Left forelimb (tissue), 1 donor: Measurements from ENCODE around the gene RHOH.
"Not testable (repeated sequence)": the region's sequence is repeated elsewhere in the genome, so short reads cannot be mapped to it uniquely, and the experiment has no call there.

Source experiments
- DNase-seq: peaks from one replicate; pipeline ENCODE4 v3.0.0-alpha.2; 2018; ENCODE audit warnings: low spot score

The RHOH gene

DNA sequence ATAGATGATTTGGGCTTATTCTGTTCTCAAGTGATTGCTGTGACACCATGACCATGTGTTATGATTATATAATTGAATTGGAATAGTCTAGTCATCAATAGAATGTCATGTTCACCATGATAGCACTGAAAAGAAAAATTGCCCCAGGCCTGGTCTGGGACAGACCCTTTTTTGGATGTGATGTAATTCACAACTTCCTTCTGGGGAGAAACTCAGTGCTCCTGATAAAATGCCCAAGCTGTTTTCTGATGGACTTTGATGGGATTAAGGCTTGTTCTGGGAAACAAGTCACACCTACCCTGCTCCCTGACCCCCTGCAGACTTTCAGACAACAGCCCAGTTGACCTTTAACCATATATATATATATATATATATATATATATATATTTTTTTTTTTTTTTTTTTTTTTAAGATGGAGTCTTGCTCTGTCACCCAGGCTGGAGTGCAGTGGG lies 65.3 kb downstream of the RHOH start:
- DNase-seq = no peak

DNA sequence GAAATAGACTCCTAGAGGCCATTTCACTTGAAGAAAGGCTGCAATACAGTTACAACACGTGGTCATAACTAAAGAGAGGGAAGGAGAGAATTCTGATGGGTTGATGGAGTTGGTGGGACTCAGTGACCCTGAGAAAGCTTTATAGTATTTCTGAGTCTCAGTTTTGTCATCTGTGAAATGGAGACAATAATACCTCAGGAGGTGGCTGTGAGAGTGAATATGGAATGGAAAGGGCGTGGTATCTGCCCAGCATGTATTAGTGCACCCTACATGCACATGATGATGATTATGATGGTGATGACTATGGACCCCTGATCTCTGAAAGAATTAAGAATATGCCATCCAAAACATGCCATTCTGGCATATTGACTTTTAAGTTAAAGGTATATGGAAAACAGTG lies 66.0 kb downstream of the RHOH start:
- no peak for DNase-seq

DNA sequence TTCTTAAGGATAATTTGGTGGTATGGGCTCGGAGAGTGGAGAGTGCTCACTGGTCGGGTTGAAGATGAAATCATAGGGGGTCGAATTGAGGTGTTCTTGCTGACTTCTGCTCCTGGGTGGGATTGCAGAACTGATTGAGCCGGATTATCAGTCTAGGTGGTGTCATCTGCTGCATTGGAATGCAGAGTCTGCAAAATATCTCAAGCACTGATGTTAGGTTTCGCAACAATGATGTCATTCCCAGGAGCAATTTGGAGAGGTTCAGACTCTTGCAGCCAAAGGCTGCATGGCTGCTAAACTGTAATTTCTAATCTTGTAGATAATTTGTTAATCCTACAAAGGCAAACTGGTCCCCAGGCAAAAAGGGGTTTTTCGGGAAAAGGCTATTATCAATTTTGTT lies 67.7 kb downstream of the RHOH start:
- DNase-seq = no peak

DNA sequence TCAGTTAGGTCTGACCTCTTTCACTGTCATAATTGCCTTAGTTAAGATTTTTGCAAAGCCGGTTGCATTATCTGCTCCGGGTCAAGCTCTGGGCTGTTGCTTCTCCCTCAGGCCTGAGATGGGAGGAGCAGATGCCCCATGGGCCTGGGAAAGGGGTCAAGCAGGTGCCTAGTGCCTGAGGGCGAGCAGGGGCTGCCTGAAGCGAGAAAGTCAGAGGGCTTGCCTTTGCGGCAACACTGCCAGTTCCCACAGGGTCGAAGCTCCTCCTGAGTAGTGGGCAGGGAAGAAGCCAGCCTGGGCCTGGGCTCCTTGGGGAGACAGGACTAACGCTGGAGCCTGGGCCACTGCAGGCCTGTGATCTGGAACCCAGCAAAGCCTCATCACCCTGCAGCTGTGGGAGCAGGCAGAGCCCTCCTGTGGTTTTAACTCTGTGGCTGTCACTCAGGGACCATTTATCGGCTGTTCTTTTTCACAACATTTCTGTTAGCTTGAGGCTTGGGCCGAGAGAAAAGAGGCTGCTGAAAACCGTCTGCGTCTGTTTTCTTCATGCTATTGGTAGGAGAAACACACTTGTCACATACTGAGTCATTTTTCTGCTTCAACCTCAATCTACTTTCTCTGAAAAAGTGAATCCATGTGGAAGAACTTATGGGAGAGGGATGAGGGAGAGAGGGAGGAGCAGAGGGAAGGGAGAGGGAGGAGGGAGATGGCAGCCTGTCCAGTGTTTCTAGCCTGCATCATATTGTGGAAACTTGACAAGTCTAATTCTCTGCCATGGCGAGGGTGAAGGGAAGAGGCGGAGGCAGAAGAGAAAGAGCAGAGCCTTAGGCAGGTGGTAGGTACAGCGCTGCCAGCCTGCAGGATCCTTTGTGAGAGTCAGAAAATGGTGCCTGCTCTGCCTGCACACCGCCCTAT lies 68.4 kb downstream of the RHOH start:
- DNase-seq = no peak

DNA sequence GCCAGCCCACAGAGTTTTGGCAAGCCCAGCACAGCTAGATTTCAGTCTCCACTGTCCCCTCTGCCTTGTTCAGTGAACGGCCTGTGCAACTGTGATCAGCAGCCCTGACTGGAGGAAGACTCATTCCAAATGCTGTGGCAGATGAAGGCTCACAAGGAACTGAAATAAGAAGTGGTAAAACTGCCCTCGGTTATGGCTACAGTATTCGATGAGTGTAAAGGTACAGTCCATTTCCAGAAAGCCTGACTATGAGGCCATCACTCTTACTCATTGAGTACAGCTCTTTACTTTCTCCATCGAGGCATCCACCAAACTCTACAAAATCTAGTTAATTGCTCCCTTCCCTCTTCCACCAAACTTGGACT lies 69.1 kb downstream of the RHOH start:
- DNase-seq = no peak

DNA sequence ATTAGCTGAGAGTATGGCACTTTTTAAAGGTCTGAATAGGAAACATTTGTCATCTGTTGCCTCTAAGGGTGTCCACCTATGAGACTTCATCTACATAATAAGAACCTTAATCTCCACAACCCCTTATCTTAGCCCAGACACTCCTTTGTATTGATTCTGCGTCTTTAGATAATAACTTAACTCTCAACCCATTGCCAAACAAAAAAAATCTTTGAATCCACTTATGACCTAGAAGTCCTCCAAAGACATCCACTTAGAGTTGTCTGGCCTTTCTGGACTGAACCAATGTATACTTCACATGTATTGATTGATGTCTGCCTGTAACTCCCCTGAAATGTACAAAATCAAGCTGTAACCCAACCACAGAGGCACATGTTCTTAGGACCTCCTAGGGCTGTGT lies 72.3 kb downstream of the RHOH start:
- DNase-seq = no peak

DNA sequence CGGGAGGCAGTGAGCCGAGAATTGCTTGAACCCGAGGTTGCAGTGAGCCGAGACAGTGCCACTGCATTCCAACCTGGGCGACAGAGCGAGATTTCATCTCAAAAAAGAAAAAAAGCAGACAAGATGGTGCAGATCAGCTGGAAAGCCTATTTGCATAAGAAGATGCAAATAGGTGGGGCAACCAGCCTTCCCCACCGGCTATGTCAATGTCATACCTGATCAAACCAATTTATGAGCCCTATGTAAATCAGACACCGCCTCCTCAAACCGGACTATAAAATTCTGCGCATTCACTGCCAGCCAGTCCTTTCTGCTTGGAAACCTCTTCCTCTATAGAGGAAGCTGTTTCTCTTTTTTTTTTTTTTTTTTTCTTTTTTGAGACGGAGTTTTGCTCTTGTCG lies 73.8 kb downstream of the RHOH start:
- DNase-seq = no peak

DNA sequence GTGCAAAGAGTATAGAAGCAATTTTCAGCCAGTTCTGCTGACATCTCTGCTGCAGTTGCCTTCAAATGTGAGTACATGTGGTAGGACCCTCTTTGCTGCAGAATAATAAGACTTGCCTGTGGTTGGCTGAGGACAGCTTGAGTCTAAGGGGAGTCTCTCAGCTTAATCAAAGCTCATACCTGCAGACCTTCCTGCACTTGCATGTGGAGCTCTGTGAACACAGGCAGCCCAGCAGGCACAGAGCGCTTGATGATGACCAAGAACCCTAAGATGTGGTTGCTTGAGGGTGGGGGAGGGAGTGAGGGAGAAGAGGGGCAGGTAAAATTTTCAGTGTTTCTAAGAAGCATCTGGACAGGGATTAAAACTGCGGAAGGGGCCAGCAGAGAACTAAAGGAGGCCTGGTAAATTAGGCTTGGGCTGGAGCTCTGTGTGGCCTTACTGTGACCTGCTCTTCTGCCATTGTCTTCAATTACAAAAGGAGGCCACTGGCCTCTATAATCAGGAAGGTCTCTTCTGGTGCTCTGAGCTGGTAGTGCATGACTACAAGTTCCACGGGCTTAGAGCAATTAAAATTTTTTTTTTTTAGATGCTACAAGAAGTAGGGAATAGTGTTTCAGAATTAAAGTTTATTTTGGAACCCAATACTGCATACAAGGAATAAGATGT lies 78.4 kb downstream of the RHOH start:
- DNase-seq = no peak

DNA sequence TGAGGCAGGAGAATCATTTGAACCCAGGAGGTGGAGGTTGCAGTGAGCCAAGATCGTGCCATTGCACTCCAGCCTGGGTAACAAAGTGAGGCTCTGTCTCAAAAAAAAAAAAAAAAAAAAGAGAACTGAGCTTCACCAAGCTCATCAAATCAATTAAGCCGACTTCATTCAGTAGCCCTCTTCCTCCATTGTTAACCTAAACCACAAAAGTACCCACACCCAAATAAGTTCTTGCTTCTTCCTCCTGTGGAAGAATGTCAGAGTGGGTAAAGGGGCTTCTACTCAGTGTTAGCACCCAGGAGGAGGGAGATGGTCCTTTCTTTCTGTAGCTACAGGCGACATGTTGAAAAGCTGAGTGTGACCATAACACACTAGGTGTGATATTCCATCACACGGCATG lies 79.7 kb downstream of the RHOH start:
- DNase-seq = no peak

DNA sequence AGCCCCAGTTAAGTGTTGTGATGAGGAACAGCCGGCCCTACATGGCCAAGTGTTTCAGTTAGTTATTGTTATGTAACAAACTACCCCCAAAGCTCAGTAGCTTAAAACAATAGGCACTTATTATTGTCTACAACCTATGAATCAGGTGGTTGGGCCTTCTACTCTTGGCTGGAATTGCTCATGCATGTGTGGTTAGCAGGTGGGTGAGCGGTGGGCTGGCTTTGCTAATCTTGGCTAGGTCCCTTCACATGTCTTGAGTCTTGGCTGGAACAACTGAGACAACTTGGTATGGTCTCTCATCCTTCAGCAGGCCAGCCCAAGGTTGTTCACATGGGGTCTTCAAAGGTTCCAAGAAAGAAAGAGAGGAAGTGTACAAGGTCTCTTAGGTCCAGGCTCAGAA lies 83.8 kb downstream of the RHOH start:
- no peak for DNase-seq

DNA sequence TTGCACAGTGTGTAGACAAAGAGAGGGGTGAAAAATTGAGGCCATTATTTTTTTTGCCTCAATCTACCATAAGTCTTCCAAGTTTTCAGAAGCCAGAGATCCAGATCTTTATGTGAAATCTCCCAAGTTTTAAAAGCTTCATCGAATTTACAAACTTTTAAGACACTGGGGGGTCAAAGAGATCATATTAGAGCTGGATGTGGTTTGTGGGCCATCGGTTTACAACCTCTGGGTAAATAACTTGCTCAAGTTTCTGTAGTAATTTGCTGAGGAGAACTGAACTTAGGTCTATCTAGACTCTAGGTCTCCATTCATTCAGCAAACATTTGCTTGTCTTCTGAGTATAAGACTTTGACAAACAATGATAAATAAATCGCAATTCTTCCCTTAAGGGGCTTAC lies 84.3 kb downstream of the RHOH start:
- no peak for DNase-seq

DNA sequence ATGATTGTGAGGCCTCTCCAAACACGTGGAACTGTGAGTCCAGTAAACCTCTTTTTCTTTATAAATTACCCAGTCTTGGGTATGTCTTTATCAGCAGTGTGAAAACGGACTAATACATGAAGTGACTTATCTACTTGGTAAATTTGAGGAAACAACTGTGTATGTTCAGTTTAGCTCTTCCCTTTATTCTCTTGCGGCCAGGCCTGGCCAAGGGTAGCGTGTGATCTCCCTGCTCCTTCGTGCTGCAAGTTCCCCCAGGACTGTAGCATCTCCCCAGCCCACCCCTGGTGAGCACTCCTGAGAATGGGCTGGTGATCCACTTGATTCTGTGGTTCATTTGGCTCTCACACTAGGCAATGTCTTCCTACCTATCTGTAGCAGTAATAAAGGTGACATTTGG lies 85.1 kb downstream of the RHOH start:
- no peak for DNase-seq

DNA sequence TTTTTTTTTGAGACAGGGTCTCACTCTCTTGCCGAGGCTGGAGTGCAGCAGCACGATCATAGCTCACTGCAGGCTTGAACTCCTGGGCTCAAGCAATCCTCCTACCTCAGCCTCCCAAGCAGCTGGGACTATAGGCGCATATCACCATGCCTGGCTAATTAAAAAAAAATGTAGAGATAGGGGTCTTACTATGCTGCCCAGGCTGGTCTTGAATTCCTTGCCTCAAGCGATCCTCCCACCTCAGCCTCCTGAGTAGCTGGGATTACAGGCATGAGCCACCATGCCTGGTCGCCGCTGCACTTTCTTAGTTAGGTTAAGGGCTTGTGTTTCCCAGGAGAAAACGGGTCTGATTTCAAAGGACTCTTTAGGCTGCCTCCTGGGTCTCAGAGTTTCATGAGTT lies 86.0 kb downstream of the RHOH start:
- not testable (repeated sequence) for DNase-seq

DNA sequence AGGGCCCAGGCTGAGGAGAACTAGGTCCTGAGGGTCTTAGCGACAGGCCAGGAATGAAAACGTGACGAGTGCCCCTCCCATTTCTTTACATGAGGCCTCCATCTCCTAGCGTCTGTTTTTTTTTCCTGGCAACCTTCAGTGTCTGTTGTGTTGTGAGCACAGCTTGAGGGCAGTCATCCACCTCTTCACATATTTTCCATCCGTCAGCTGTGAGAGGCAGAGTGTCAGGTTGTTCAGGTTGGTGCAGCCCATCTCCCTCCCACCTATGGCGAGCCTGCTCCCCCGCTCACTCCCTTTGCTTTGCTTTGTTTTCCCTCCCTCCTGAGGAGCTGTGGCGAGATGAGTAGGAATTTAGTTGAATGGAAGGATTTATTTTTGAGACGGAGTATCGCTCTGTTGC lies 86.6 kb downstream of the RHOH start:
- no peak for DNase-seq

DNA sequence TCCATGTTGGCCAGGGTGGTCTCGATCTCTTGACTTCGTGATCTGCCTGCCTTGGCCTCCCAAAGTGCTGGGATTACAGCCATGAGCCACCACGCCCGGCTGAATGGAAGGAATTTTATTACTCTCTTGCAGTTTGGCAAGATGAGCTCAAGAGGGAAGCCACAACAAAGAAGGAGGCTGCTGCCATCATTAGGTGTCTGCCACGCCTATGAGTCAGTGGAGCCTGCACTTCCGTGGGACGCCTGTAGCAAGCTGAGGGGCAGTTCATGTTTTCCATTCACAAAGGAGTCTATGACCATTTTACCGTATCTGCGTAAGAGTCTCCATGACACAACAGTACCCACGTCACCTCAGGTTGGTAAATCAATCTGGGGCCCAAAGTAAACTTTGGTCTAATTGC lies 87.1 kb downstream of the RHOH start:
- DNase-seq = no peak

DNA sequence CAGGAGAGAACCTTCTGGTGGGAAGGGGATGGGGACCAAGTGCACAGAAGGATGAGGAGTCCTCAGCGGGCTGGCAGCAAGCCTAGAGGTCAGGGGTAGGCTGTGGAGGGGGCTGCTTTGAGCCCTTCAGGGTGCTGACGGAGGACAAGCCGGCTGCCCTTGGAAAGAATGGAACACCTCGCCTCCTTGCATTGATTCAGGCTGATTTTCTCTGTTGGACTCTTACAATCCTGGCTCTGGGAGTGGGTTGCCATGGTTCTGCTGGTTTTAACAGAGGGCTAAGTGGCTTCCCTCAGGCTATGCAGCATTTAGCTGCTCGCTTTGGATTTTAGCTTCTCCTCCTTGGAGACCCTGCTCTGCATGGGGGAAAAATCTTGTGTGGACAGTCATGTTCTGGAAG lies 88.9 kb downstream of the RHOH start:
- DNase-seq = no peak

DNA sequence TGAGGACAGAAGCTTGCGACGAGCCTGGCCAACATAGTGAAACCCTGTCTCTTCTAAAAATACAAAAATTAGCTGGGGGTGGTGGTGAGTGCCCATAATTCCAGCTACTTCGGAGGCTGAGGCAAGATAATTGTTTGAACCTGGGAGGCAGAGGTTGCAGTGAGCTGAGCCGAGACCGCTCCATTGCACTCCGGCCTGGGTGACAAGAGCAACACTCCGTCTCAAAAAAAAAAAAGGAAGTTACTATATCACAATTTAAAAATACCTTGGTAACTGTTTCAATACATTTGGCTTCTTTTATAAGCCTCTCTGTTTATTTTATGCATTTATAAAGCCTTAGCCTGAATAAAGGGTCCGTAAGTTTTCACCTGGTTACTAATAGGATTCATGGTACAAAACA lies 91.7 kb downstream of the RHOH start:
- DNase-seq = no peak

DNA sequence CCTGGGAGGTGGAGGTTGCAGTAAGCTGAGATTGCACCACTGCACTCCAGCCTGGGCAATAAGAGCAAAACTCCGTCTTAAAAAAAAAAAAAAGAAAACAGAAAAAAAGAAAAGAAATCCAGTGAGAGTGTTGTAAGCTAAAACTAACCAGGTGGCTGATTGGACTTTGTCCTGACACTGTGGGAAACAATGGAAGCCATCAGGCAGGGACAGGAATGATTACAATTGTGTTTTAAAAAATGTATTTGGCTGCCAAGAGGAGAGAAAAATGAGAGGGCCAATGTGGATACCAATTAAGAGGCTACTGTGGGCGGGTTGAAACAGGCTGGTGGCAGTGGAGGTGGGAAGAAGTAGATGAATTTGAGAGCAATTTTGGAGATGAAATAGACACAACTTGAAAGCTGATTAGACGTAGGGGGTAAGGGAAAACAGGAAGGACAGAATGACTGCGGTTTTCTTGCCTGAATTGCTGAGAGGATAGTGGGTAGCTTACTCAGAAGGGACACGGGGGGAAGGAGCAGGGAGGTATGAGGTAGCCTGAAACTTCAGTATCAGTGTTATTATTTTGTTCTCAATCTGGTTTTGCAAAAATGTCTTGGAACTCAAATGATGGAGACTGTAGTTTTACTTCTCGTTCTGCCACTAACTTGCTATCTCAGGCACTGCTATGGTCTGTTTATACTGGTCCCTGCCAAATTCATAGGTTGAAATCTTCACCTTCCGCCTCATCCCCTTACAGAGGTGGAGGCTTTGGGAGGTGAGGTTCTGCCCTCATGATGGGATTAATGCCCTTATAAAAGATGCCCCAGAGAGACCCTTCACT lies 92.7 kb downstream of the RHOH start:
- DNase-seq = no peak

DNA sequence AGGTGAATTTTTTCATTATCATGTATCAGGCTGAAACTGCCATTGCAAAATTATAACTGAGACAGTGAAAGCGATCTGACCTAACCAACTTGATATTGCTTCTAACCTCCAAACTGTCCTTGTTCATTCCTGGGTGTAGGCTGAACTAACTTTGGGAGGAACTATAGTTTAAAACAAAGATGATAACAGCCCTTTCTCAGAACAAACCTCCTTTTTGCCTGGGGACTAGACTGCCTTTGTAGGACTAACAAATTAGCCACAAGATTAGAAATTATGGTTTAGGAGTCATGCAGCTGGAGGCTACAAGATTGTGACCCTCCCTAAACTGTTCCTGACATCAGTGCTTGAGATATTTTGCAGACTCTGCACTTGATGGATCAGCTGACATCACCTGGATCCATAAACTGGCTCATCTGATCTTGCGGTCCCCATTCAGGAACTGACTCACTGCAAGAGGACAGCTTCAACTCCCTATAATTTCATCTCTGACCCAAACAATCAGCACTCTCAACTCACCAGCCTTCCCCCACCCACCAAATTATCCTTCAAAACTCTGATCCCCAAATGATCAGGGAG lies 93.9 kb downstream of the RHOH start:
- not testable (repeated sequence) for DNase-seq

DNA sequence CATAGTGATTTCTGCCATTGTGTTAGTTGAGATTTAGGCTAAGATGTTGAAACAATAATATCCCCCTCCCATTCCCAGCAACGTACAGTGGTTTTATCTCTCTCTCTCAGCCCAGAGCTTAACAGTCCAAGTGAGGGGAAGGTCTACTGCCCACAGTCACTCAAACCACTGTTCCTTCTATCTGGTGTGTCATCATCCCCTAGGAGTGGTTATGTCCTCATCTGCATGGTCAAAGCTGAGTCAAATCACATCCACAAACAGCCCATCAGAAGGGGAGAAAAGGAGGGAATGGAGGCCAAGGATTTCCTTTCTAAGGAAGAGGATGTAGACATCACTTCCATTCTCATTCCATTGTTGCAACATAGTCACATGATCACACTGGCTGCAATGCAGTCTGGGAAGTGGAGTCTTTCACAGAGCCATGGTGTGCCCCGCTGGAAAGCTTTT lies 95.5 kb downstream of the RHOH start:
- DNase-seq = no peak

DNA sequence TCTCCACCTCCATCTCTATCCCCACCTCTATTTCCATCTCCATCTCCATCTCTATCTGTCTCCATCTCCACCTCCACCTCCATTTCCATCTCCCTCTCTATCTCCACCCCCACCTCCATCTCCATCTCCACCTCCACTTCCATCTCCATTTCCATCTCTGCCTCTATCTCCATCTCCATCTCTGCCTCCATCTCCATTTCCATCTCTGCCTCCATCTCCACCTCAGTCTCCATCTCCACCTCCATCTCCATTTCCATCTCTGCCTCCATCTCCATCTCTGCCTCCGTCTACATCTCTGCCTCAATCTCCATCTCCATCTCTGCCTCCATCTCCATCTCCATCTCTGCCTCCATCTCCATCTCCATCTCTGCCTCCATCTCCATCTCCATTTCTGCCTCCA lies 97.5 kb downstream of the RHOH start:
- DNase-seq = no peak

DNA sequence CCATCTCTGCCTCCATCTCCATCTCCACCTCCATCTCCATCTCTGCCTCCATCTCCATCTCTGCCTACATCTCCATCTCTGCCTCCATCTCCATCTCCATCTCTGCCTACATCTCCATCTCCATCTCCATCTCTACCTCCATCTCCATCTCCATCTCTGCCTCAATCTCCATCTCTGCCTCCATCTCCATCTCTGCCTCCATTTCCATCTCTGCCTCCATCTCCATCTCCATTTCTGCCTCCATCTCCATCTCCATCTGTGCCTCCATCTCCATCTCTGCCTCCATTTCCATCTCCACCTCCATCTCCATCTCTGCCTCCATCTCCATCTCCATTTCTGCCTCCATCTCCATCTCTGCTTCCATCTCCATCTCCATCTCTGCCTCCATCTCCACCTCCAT lies 98.2 kb downstream of the RHOH start:
- DNase-seq = not testable (repeated sequence)
